Stimulated activated memory B cell treated with anti-CD40 and anti-IgM and Interleukin-4, amounts not matched to agents 10 μg/mL and 1 μg/mL and 100 μg/mL, for 72 hours (primary cell): ENCODE results near the gene OMA1.
"Not testable (repeated sequence)": the region's sequence is repeated elsewhere in the genome, so short reads cannot be mapped to it uniquely, and the experiment has no call there.

Source experiments
- ATAC-seq: fragments of 150-1000 bp; cut with Tn5 transposase; 2 replicates; pipeline ENCODE4 v1.10.0; 2021
- H3K27ac Mint-ChIP-seq: one replicate; pipeline ENCODE4 v1.8.0; 2022; ENCODE audit warnings: mild to moderate bottlenecking, mixed read lengths
- H3K27me3 Mint-ChIP-seq: one replicate; pipeline ENCODE4 v1.8.0; 2022; ENCODE audit warnings: mixed read lengths
- H3K36me3 Mint-ChIP-seq: one replicate; pipeline ENCODE4 v1.8.0; 2022; ENCODE audit warnings: mixed read lengths
- H3K4me1 Mint-ChIP-seq: one replicate; pipeline ENCODE4 v1.8.0; 2022; ENCODE audit warnings: mixed read lengths
- H3K4me3 Mint-ChIP-seq: one replicate; pipeline ENCODE4 v1.8.0; 2022; ENCODE audit warnings: mild to moderate bottlenecking, moderate library complexity, mixed read lengths
- H3K9me3 Mint-ChIP-seq: one replicate; pipeline ENCODE4 v1.8.0; 2022; ENCODE audit warnings: mixed read lengths

Gene OMA1

DNA sequence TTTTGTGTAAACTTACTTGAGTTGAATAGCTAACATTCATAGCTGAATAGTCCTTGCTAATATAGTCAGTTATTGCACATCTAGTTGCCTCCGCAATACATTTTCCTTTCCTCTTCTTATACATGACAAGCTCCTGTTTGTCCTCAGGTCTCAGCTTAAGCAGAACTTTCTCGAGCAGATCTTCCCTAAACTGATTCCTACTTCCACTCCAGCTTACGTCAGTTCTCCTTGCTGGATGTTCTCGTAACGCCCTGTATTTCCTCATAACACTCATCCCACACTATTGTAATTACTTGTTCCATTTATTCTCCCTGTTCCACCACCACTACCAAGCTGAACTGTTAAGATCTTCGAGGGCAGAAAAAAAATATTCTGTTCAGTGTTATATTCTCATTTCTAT lies 15.1 kb upstream of the OMA1 start:
- Mint-ChIP-seq H3K36me3 (no peaks in the 10 kb centered on the region), H3K9me3 (no peaks in the 10 kb centered on the region), H3K4me3 (no peak overlapping the region), H3K27me3 (peaks cover 46% of the 10 kb centered on the region), H3K4me1 (no peaks in the 10 kb centered on the region), H3K27ac (no peak overlapping the region)
- ATAC-seq: no peak

DNA sequence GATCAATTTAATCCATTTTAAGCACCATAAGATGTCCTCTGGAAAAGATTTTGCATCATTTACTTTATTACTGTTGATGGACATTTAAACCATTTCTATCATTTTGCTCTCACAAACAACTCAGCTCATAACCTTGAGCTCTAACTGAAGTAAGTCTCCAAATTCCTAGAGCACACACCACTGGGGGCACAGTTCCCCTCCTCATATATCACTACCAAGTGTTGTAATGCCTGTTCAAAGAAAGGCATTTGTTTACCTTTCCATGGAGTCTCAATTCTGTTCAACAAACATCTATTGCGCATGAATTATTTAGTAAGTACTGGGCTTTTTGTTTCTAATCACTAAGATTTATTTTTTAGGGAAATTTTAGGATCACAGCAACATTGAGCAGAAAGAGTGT lies 8.9 kb upstream of the OMA1 start:
- H3K4me3 Mint-ChIP-seq: no peak overlapping the region
- H3K27me3 Mint-ChIP-seq: peaks cover 50% of the 10 kb centered on the region
- no peaks in the 10 kb centered on the region for H3K4me1 Mint-ChIP-seq
- no peaks in the 10 kb centered on the region for H3K9me3 Mint-ChIP-seq
- no peaks in the 10 kb centered on the region for H3K36me3 Mint-ChIP-seq
- no peak for ATAC-seq
- no peak overlapping the region for H3K27ac Mint-ChIP-seq

DNA sequence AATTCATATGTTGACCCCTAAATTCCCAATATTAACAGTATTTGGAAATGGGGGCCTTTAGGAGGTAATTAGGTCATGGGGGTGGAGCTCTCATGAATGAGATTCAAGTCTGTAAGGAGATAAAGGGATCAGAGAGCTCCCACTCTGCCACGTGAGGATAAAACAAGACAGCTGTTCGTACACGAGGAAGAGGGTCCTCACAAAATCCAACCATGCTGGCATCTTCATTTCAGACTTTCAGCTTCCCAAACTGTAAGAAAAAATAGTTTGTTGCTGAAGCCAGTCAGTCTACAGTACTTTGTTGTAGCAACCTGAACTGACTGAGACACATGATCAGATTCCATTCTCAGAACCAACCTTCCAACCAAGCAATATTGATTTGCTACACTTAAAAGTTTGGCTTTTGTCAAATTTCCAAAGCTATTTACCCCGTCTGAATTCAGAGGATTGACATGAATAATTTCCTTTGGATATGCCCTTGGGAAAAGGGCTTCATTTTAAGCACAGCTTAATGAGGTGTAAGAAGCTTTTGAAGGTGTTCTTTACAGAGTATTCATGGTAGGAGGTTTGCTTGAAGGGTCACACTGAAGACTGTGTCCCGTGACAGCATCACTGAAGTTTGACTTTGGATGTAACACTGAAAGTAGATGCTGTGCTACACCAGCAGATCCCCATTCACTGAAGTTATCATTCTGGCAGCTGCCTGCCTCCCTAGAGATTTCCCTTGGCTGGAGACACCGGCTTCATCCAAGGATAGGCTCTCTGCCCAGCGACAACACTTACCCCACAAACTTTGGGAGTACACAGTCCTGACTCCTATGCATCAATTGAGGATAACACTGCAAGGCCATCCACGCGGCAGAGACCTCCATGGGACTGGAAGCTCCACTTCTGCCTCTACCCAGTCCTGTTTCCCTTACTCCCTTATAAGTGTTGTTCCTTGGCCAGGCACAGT lies 4.9 kb upstream of the OMA1 start:
- peaks cover 6% of the 10 kb centered on the region for H3K4me1 Mint-ChIP-seq
- H3K27ac Mint-ChIP-seq: no peak overlapping the region
- H3K36me3 Mint-ChIP-seq: no peaks in the 10 kb centered on the region
- no peak overlapping the region for H3K4me3 Mint-ChIP-seq
- ATAC-seq: no peak
- H3K27me3 Mint-ChIP-seq: peaks cover 30% of the 10 kb centered on the region
- no peaks in the 10 kb centered on the region for H3K9me3 Mint-ChIP-seq

GRCh38 chr1:58549291-58549690 lies 2.8 kb upstream of the OMA1 start:
- H3K4me1 Mint-ChIP-seq: peaks cover 19% of the 10 kb centered on the region
- H3K27me3 Mint-ChIP-seq: peaks cover 18% of the 10 kb centered on the region
- H3K9me3 Mint-ChIP-seq, H3K4me3 Mint-ChIP-seq, ATAC-seq, H3K36me3 Mint-ChIP-seq: not testable (repeated sequence)
- peak overlapping the region; percentile 53 for H3K27ac Mint-ChIP-seq

DNA sequence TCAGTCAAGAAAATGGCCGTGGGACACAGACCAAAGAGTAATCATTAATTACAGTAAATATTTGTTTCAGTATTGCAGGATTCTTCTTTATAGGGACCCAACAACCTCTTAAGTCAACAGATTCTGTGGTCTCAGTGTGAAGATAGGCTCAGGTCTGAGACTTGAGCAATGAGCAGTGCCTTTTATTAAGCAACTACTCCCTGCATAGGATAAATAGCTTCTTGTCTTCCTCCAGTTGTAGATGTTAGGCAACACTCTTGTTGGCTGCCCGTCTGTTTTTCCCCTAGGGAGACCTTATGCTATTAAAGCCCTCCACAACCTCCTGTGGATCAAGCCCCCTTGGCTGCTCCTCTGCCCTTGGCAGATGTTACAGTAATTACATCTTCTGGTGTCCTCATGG lies 1.8 kb upstream of the OMA1 start:
- no peaks in the 10 kb centered on the region for H3K36me3 Mint-ChIP-seq
- peak overlapping the region; percentile 53 for H3K27ac Mint-ChIP-seq
- H3K4me1 Mint-ChIP-seq: peaks cover 23% of the 10 kb centered on the region
- no peak overlapping the region for H3K4me3 Mint-ChIP-seq
- no peak for ATAC-seq
- H3K9me3 Mint-ChIP-seq: no peaks in the 10 kb centered on the region
- H3K27me3 Mint-ChIP-seq: peaks cover 16% of the 10 kb centered on the region

DNA sequence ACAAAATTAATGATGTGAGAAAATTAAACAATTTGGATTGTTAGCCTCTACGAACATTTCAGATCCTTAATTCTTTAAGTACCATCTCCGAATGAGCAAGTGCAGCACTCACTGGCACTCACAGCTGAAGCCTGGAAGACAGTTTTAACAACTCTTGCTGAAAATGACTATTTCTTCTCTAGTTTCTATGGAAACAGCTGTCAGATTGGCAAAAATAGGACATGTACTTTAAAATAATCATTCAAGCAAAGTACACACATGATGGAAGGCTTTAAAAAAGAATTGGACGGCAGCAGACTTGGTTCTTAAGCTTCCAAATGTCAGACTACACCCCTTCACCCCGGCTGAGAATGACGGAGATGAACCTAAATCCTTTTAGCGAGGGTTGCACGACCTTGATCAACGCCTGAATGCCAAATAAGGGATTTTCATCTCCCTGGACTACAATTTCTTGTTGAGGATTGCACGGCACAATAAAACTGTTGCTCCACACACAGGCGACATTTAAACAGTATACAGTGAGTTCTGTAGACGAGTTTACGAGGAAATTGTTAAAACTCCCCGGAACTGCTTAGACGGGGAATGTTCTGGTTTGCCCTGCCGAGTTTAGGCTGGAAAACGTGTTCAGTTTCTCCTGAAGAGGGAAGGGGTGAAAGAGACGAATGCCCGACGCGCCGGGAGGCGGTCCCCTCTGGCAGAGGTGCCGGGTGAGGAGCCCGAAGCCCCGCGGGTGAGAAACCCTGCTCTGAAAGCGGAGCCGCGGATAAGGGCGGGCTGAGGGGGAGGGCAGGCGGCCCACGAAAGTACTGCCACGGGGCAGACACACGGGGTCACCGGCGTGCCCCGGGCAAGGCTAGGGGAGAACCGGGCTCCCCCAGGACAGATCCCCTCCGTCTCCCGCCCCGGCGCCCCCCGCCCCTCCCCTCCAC lies 671 bp downstream of the OMA1 start:
- Mint-ChIP-seq H3K9me3 (no peaks in the 10 kb centered on the region), H3K27me3 (peaks cover 10% of the 10 kb centered on the region), H3K4me1 (peaks cover 26% of the 10 kb centered on the region), H3K4me3 (peak overlapping the region; percentile 90), H3K27ac (peak overlapping the region; percentile 99), H3K36me3 (no peaks in the 10 kb centered on the region)
- peak; percentile 88 for ATAC-seq

DNA sequence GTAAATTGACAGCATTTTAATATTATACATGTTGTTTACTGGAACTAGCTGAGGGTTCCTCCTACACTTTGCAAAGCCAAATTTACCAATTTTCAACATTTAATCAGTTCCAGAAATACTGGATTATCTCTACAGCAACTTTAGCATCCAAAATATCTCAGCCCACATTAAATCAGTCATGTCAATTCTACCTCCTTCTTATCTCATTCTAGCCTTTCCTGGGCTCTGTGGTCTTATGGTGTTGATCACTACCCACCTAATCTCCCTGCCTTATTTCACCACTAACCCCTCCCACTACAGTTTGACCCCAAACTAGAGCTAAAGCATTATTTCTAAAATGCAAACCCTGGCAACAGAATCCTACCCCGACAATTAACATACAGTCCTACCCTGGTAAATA lies 3.3 kb downstream of the OMA1 start:
- Mint-ChIP-seq H3K4me3 (no peak overlapping the region), H3K36me3 (no peaks in the 10 kb centered on the region), H3K4me1 (peaks cover 26% of the 10 kb centered on the region), H3K27me3 (no peaks in the 10 kb centered on the region), H3K9me3 (no peaks in the 10 kb centered on the region), H3K27ac (no peak overlapping the region)
- ATAC-seq: no peak

DNA sequence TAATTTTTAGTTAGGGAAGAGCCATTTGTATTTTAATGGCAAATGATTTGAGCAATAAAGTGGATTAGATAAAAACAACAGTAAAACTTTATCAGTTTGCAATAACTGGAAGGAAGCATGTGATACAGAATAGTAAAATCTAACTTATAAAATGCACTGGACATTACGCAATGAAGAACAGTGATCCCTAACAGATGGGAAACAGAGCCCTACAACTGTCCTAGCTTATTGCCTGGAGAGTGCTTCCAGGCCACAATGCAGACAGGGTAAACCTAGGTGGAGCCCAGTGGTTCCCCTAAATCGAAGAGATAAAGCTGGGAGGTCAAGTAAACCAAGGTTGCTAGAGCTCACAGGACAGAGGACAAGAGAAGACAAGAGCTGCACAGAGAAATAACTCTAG lies 7.0 kb downstream of the OMA1 start:
- Mint-ChIP-seq H3K9me3 (no peaks in the 10 kb centered on the region), H3K4me3 (no peak overlapping the region)

GRCh38 chr1:58538821-58539220 lies 7.7 kb downstream of the OMA1 start:
- no peak for ATAC-seq
- Mint-ChIP-seq H3K9me3 (no peaks in the 10 kb centered on the region), H3K36me3 (peaks cover 5% of the 10 kb centered on the region), H3K4me3 (no peak overlapping the region), H3K27ac (no peak overlapping the region), H3K4me1 (peaks cover 7% of the 10 kb centered on the region), H3K27me3 (no peaks in the 10 kb centered on the region)

More for the DNA sequence above, 7.0 kb downstream of the OMA1 start:
- Mint-ChIP-seq H3K27me3 (no peaks in the 10 kb centered on the region), H3K27ac (no peak overlapping the region), H3K4me1 (peaks cover 7% of the 10 kb centered on the region), H3K36me3 (peaks cover 5% of the 10 kb centered on the region)
- no peak for ATAC-seq

GRCh38 chr1:58531842-58532241 lies 14.7 kb downstream of the OMA1 start:
- H3K36me3 Mint-ChIP-seq, ATAC-seq, H3K27ac Mint-ChIP-seq, H3K4me1 Mint-ChIP-seq, H3K9me3 Mint-ChIP-seq, H3K4me3 Mint-ChIP-seq, H3K27me3 Mint-ChIP-seq: not testable (repeated sequence)

GRCh38 chr1:58529284-58529683 lies 17.2 kb downstream of the OMA1 start:
- Mint-ChIP-seq H3K27ac (no peak overlapping the region), H3K4me3 (no peak overlapping the region), H3K36me3 (peaks cover 20% of the 10 kb centered on the region), H3K9me3 (no peaks in the 10 kb centered on the region), H3K4me1 (peaks cover 6% of the 10 kb centered on the region), H3K27me3 (no peaks in the 10 kb centered on the region)
- ATAC-seq: no peak

- no peak overlapping the region for H3K4me3 Mint-ChIP-seq
- H3K27me3 Mint-ChIP-seq: no peaks in the 10 kb centered on the region
- H3K9me3 Mint-ChIP-seq: no peaks in the 10 kb centered on the region
- no peak for ATAC-seq
- H3K27ac Mint-ChIP-seq: no peak overlapping the region
- H3K36me3 Mint-ChIP-seq: peaks cover 24% of the 10 kb centered on the region
- peaks cover 6% of the 10 kb centered on the region for H3K4me1 Mint-ChIP-seq
These were observed 18.0 kb downstream of the OMA1 start for GRCh38 chr1:58528518-58528917.

GRCh38 chr1:58524353-58524945 lies 22.1 kb downstream of the OMA1 start:
- no peaks in the 10 kb centered on the region for H3K27me3 Mint-ChIP-seq
- no peak overlapping the region for H3K4me3 Mint-ChIP-seq
- H3K4me1 Mint-ChIP-seq: no peaks in the 10 kb centered on the region
- no peak overlapping the region for H3K27ac Mint-ChIP-seq
- ATAC-seq: no peak
- no peaks in the 10 kb centered on the region for H3K9me3 Mint-ChIP-seq
- H3K36me3 Mint-ChIP-seq: peaks cover 49% of the 10 kb centered on the region

DNA sequence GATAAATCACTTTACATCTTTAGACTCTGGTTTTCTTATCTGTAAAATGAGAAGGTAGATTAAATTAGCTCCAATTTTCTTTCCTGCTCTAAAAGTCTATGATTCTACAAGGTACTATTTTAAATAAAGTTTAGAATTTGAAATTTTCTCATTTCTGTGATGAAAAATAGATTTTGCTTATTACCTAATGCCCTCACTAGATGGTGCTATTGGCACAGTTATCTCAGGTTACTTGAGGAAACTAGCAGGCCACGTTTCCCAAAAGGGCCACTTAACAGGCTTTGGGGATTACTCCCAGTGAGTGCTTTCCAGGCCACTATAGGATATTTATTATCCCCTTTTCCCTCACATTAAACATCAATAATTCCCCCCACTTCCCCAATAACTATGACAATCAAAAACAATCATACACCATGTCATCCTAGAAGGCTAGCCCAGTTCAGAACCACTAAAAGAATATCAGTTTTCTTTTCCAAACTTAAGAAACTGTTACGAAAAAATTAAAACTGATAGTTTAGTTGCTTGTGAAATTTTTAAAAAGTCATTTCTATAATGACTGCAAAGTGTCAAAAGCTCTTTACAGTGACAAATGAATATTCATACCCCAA lies 30.6 kb downstream of the OMA1 start:
- no peak overlapping the region for H3K4me3 Mint-ChIP-seq
- peaks cover 6% of the 10 kb centered on the region for H3K4me1 Mint-ChIP-seq
- peak overlapping the region; percentile 75 for H3K27ac Mint-ChIP-seq
- H3K36me3 Mint-ChIP-seq: peaks cover 68% of the 10 kb centered on the region
- peaks cover 2% of the 10 kb centered on the region for H3K9me3 Mint-ChIP-seq
- ATAC-seq: no peak
- no peaks in the 10 kb centered on the region for H3K27me3 Mint-ChIP-seq

GRCh38 chr1:58513956-58514355 lies 32.6 kb downstream of the OMA1 start:
- Mint-ChIP-seq H3K27me3 (no peaks in the 10 kb centered on the region), H3K4me1 (peaks cover 18% of the 10 kb centered on the region), H3K4me3 (no peak overlapping the region), H3K9me3 (peaks cover 2% of the 10 kb centered on the region), H3K36me3 (peaks cover 69% of the 10 kb centered on the region), H3K27ac (no peak overlapping the region)
- no peak for ATAC-seq
